Skin of body (tissue), 2 donors: Measurements from ENCODE around the gene ARHGEF4. TPM values are rescaled to one million over a fixed set of nuclear protein-coding genes. Genes with fewer than 3 reads are reported as not detected.

Source experiments
- DNase-seq: peaks from one replicate; lab custom pipeline; 2025; lab: John Stamatoyannopoulos, UW
- total RNA-seq: library from RNA; depleted of rRNA; stranded (reverse); fragments of >200 nt; gene quantifications from one replicate; pipeline ENCODE4 v1.2.3, GENCODE V29; 2014

Gene ARHGEF4
- total RNA-seq, 1 donor from 2014 or later = 19.9 TPM

DNA sequence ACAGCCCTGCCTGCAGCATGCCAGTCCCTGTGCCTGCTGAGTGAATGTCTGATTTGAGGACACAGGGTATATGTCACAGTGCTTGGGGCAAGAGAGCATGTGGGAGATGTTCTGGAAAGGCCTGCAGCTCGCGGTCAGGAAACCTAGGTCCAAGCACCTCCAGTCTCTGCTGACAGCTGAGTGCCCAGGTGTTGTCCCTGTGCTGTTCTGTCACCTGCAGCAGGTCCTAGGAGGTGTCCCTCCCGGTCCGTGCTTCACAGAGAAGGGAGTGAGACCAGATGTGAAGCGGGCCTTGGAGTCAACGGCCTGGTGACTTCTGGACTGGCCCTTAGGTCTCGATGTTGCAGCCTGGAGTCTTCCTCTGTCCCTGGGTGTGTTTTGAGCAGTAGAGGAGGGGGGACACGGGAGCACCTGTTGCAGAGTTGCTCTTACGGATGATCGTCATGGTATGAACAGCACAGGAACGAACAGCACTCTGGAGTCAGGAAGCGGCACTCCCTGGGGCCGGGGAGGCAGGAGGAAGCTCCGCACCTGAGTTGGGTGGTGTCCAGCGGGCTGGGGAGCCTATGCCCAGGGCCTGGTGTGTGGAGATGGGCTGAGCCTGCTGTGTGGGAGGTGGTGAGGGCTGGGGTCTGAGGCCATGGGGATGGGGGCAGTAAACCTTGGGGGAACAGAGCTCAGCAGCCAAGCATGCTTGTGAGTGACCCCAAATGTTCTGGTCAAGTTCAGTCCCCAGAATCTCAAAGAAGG is 21.6 kb upstream of the ARHGEF4 start:
- no peak for DNase-seq

DNA sequence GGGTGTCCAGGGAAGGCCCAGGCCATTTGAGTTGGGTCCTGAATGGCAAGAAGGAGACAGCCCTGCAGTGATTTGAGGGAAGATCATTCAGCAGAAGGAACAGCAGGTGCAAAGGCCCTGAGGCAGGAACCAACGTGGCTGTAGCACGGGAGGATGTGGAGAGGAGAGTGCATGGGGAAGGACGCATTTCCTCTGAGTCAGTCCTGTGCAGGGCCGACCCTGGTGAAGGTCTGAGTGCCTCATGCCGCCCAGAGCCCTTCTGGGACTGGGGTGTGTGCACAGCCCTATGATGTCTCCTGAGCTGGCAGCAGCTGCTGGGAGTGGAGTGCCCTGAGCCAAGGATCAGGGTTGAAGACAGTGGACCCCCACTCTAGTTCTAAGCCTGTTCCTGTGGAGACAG is 17.9 kb upstream of the ARHGEF4 start:
- DNase-seq = no peak

DNA sequence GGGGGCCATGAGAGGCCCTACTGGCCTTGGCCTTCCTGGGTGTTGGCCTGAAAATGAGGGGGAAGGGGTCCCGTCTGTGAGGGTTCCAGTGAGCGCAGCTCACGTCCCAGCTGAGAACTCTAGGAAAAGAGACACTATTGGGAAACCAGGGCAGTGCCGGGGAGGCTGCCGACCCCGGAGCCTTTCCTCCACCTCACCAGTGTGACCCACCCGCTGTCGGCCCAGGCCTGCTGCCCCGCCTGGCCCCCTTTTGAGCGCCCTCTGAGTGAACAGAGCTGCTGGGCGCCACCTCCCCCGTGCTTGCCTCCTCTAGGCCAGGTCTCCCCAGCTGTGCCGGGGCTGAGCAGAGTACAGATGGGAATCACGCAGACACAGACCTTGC is 17.5 kb upstream of the ARHGEF4 start:
- DNase-seq = no peak

DNA sequence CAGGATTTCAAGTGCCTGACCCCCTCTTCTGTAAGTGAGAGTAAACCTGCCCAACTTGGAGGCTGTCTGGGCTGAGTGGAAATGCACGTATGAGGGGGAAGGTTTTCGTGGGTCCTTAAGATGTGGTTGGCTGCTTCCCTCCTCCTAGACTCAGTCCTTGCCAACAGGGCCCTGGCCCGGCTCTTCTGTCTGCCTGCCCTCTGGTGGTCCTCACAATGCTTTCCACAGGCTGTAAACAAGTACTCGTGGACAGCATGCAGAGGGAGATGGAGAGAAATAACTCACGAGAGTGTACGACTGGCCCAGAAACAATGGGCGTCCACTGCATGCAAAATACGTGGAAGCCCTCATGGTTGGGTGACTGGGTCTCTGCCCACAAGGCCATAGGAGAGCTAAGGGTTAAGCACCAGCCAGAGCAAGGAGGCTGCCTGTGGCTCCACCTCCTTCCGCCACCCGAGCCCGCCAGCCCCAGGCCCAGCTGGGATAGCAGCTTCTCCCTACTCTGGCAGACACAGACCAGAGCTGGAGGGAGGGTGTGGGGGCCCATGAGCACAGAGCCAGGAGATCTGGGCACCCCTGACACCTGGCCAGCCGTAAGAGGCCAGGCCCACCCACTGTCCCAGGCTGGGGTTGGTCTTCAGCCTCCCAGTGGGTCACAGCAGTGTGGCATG is 17.0 kb upstream of the ARHGEF4 start:
- no peak for DNase-seq

DNA sequence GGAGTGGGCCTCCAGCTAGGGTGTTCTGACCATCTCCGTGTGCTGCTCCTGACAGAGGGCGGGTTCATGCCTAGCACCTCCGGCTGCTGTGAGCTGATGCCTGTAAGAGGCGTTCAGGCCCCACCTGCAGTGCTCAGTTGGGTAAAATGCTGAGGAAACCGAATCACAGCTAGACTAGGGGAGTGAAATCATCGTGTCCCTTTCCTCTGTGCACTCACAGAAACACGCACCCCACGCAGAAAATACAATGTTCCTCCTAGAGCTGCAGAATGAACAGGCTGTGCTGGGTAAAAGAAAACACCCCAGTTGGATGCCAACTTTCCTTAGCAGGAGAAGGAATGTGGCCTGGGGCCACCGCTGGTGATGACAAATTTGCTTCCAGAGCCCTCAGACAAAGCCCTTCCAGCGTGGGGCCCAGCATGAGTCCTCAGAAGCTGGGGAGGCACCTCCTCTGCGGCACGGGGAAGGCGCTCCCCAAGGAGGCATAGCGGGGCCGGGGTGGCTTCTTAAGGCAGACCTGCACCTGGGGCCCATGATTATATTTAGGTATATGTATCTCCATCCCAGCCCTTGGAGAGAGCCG is 16.3 kb upstream of the ARHGEF4 start:
- no peak for DNase-seq

DNA sequence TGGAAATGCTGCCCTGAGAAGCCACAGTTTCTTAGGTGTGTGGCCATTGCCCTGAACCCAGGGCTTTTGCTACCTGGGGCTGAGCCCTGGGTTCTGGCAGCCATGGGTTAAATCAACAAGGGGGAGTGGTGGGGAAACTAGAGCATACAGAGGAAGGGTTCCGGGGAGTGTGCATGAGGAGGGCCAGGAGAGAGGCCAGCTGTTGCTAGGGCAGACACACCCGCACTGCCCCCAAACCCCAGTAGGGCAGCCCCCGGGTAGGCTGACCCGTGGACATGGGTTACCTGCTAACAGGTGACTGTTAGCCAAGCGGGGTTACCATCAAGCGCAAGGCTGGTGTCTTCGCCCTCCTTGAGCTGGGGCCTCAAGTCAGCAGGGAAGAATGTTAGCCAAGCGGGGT is 14.8 kb upstream of the ARHGEF4 start:
- DNase-seq = no peak

DNA sequence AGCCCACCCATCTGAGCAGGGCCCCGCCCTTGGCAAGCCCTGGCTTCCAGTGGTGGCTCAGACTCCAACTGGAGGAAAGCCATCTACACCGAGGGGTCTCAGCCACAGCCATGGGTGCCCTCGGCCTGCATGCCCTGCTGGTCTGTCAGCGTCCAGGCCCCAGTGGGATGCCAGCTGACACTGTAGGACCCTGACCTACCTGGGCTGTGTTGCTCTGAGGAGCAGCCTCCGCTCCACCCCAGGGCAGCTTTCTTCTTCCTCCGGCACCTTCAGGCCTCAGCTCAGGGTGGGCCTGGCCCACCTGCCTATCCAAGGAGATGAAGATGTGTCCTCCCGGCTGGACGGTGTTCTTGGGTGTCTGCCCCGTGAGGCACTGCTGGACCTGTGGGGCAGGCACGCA is 13.9 kb upstream of the ARHGEF4 start:
- no peak for DNase-seq

DNA sequence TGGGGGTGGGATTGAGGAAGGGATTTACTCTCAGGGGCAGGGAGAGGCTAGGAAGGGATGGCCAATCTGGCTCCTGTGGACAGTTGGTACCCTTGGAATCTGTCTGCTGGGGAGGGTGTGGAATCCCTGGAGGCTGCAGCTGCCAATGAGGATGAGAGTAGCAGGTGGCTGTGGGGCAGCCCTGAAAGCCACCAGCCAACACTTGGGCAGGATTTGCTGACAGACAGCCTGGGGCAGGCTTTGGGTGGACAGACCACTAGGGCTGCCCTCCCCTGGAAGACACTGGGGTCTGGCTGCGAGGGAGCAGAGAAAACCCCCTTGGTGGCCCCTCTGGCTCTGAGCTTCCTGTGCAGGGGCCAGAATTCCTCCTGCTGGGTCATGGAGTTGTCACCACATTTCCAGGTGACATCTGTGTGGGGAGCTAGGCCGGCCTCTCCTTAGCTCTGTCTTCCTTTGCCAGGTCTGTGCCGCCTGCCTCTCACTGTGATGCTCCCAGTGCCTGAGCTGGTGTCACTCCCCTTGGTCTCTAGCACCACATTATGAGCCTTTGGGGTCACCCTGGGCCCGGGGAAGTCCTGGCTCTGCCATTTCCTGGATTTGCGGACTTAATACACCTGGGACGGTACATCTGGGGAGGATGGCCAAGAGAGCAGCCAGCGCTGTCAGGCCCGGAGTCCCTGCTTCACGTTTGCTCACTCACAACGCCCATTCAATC is 13.4 kb upstream of the ARHGEF4 start:
- DNase-seq = no peak

DNA sequence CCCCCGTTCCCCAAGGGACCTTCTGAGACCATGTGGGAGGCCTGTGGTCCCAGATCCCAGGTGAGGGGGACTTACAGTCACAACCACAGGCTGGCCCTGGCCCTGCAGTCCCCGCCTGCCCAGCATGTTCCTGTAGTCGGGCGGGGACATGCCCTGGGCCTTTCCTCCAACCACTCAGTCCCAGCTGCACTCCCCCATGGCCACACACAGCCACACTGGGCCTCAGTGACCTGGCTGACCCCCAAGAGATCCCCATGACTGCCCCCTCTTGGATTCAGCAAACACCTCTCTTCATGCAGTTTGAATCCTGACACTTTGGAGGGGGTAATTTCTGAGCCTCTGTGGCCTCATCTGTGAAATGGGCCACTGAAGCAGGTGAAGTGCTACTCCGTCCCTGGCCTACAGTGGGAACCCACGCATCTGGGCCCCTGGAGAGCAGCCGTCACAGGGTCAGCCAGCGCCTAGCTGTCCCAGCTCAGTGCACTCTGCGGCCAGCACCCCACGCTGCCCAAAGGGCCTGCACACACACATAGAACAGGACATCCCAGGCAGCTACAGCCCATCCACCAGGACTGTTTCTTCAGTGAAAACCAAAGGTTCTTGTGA is 12.7 kb upstream of the ARHGEF4 start:
- no peak for DNase-seq

DNA sequence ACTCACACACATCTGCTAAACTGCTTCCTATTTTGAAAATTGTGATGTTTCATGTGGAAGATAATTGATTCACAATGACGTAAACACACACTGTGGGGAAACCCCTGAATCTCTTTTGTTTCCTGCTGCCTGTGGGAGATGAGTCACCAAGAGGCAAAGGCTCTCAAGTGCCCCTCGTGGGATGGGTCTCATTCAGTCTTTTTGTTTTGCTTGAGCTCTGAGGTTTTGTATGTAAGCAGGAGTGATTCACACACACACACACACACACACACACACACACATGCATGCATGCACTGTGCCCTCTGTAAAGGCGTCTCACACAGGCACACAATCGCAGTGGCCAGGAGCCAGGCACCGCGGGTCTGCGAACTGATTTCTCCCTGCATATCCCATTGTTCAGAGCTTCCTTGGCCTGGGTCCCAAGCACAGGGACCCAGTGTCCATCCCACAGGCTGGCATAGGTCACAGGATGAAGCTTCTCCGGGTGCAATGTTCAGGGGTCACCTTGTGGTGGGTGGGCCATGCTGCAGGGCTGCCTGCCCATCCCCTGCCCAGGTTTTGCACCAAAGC is 12.1 kb upstream of the ARHGEF4 start:
- peak; percentile 63 for DNase-seq

DNA sequence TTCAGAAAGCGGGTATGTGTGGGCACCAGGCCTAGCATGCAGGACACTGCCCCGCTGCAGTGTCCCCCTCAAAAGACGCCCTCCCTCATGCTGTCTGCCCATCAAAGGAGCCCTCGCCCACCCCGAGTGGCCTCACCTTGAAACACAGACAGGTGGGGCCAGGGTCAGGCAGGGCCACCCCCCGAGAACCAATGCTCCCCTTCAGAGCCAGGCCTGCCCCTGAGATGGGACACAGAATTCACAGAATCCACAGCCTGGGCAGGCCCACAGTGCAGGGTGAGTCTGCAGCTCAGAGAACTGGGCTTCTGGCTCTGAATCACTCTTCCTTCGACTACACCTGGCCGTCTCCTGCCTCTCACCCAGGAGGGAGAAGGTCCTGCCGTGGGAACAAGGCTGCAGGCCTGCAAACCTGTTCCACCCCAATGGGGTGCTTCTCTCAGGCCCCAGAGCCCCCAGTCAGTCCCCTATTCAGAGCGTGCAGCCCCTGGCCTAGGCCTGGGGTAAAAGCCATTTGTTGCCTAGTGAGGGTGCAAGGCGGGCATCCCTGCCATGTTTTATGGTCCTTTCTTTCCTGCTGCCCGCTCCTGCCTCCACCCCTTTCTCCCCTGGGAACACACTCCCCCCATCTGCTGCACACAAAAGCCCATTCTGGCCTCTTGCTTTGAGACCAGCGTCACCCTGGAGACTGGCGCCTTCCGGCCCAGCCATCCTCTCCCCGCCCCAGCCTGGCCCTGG is 11.3 kb upstream of the ARHGEF4 start:
- DNase-seq = no peak

DNA sequence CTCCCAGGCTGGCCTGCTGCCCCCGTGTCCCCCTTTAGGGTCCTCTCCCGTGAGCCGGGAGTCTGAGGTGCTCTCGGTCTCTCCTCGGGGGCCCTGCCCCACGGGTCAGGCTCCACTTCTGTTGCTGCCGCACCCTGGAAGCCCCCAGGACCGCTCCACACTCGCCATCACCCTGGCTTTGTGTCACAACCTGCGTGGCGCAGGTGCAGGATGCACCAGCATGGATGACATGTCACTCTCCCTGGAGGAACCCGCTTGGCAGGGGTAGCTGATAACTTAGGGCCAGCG is 10.8 kb upstream of the ARHGEF4 start:
- no peak for DNase-seq

DNA sequence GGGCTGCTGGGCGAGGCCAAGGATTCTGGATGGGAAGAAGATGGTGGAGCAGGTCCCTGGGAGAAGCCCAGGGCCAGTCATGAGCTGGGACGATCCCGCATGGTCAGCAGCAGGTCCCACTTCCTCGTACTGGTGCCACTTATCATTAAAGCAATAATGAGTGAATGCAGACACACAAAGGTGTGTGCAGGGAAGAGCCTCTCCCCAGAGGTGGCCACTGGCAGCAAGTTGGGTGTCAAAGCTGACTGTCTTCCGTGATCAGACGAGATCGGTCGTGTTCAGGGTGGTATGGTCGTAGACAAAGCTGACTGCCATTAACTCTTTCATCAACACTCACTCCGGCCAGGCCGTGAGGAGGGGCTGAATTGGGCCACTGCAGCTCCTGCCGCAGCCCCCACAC is 10.3 kb upstream of the ARHGEF4 start:
- DNase-seq = no peak

DNA sequence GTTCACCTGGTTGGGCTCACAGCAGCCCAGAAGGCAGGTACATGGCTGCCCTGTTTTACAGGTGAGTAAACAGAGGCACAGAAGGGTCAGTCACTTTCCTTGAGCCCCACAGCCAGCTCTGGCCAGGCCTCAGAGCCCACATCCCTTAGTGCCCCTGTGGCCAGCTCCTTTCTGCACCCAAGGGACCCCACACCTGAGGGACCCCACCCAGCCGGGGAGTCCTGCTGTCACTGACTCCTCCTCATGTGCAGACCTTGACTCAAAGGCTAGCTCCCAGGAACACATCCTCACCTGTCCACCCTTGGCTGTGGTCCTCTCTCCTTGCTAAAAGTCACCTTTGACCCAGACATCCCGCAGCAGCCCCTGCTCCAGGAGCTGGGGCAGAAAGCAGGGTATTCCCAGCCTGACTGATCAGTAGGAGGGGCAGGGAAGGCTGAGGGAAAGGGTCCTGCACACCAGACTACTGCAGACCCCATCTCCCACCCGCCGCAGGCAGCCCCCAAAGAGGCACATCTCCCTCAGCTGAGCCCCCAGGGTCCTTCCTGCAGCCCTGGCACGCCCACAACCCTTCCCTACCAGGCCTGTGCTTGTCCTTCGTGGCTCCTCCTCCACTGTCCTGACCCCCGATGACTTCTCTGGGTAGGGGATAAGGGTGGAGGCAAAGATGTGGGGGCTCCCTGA is 9.8 kb upstream of the ARHGEF4 start:
- no peak for DNase-seq

DNA sequence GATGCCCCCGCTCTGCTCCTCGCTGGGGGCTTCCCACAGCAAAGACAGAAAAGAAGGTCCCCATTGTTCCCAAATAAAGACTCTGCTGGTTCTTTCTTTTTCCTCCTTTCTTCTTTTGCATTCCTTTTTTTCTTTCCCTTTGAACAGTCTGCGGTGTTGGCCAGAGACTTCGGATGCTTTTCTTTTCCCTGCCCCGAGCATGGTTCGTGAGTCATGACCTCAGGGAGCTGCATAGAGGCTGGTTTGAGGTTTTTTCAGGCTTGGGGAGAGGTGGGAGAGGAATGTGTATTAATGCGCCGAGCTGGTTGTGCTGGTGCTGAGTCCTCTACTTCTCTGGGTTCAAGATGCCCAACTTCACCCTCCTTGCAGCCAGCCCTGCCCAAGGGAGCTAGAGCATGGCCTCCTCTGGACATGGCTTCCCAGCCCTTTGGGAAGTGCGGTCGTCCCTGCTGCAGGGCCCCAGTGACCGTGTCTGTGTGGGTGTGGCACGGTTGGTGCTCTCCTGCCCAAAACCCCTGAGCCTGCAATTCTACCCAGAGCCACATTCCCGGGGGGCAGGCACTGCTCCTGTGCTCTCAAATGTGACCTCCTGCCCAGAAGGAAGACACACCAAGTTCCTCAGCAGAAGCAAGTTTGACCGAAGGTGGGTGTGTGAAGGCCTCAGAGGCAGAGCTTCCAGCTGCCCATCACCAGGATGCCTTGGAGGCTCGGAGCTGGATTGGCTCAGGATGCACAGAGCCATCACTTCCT is 9.0 kb upstream of the ARHGEF4 start:
- no peak for DNase-seq

DNA sequence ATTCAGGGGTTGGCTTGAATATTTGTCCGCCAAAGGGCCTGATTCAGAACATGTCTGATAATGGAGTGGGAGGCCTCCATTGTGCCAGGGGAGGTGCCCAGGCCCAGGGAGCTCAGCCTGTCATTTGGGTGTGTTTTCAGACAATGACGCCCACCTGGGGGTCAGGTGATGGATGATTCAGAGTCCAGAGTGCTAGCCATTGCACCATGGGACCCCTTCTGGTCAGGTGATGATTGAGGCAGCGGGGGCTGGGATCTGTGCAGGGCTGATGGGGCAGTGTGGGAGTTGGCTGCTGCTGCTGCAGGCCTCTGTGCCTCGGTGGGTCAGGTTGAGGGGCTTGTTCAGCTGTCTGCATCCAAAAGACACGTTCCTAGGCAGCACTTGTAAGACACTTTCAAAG is 8.3 kb upstream of the ARHGEF4 start:
- DNase-seq = no peak

DNA sequence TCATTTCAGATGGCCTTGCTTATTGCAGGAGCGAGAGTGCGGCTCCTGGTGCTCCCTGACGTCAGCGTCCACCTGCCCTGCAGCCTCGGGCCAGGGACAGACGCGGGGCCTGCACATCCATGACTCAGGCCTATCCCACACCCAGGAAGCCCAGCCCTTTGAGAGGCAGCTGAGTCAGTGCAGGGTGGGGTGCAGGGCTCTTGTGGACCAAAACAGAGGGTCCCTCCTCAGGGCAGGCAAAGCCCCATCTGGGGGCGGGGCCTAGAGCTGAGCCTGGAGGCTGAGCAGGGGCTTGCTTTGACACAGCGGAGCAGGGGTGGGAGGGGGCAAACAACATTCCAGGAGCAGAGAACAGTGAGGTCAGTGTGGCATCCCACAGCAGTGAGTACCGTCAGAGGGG is 7.7 kb upstream of the ARHGEF4 start:
- no peak for DNase-seq

DNA sequence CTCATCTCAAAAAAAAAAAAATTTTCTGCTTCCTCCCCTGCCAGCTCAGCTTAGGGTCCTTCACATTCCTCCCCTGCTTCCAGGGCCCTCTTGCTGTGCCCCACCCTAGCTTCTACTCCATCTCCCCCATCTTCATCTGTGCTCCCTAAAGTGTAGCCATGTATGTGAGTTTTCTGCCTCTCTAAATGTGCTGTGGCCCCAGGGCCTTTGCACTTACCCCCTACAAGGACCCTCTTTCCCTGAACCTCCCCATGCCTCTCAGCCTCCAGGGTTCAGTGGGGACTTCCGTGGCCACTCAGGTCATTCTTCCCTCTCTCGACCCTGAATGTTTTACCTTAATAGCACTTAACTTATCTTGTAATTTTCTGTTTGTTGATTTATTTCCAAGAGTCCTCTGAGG is 6.2 kb upstream of the ARHGEF4 start:
- no peak for DNase-seq

DNA sequence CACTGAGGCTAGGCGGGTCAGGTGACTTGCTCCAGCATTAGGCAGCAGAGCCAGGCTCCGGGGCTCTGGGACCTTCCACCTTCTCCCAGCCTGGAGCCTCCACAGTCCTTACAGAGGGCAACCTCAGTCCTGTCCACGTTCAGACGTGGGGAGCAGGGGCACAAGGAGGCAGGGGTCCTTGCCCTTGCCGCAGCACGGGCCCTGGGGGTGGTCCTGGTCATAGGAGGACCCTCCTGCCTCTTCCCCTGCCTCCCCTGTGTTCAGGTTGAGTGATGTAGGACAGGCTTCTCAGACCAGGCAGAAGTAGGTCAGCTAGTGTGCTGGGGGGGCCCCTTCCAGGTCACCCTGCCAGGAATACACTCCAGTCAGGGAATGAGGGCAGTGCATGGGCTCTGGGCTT is 5.4 kb upstream of the ARHGEF4 start:
- no peak for DNase-seq
